K562 (cell line): Measurements from ENCODE around the gene CUTA. TPM values are rescaled to one million over a fixed set of nuclear protein-coding genes. Genes with fewer than 3 reads are reported as not detected.
A peak's percentile ranks its signal among the peaks of the same experiment; 100 is the strongest.

Experiments
- ASH1L ChIP-seq: fragments of 450-650 bp; IDR thresholded peaks from 2 replicates; pipeline ENCODE4 v1.6.1; 2018; ENCODE audit warnings: borderline replicate concordance, mild to moderate bottlenecking, low read depth; ENCODE audit not compliant: partially characterized antibody
- BRCA1 ChIP-seq, 2 experiments: fragments of 450-650 bp in 1 of 2; sonication (generic) in 1 of 2; formaldehyde crosslinking in 1 of 2; IDR thresholded peaks; 2 replicates each; pipeline versions ENCODE4 v1.5.0 to v1.6.1; 2017 to 2020; ENCODE audit warnings: mild to moderate bottlenecking in 1 of 2, missing genetic modification reagents in 1 of 2
- CHD2 ChIP-seq: IDR thresholded peaks from 2 replicates; pipeline ENCODE4 v1.6.1; 2011; ENCODE audit warnings: low read depth, low read length
- CTCFL ChIP-seq: IDR thresholded peaks from 2 replicates; pipeline ENCODE4 v1.6.1; 2011; ENCODE audit warnings: borderline replicate concordance, low read depth, mild to moderate bottlenecking, moderate library complexity, low read length; ENCODE audit not compliant: insufficient read depth, poor library complexity, severe bottlenecking
- GATAD2B ChIP-seq: fragments of 450-650 bp; IDR thresholded peaks from 2 replicates; pipeline ENCODE4 v1.6.1; 2017; ENCODE audit warnings: mild to moderate bottlenecking, borderline replicate concordance
- GMEB1 ChIP-seq: fragments of 250-450 bp; sonication (Bioruptor Pico); IDR thresholded peaks from 2 replicates; pipeline ENCODE4 v1.4.0; 2020; ENCODE audit warnings: mild to moderate bottlenecking
- HDAC8 ChIP-seq: fragments of 450-650 bp; IDR thresholded peaks from 2 replicates; pipeline ENCODE4 v1.6.1; 2016; ENCODE audit warnings: mild to moderate bottlenecking, missing genetic modification characterization, moderate library complexity, missing compliant biosample characterization
- KHSRP ChIP-seq: fragments of 450-650 bp; IDR thresholded peaks from 2 replicates; pipeline ENCODE4 v1.6.1; 2017
- MAZ ChIP-seq, 2 experiments: fragments of 450-650 bp in 1 of 2; sonication (generic) in 1 of 2; formaldehyde crosslinking; IDR thresholded peaks in 1 of 2; conservative IDR thresholded peaks in 1 of 2; 2 replicates each; pipeline versions ENCODE4 v1.4.0 to v1.5.0; 2020; ENCODE audit warnings: mild to moderate bottlenecking in 1 of 2, missing genetic modification reagents in 1 of 2
- NCOA6 ChIP-seq: fragments of 450-650 bp; IDR thresholded peaks from 2 replicates; pipeline ENCODE4 v1.6.1; 2017; ENCODE audit warnings: mild to moderate bottlenecking
- PREB ChIP-seq: sonication (generic); formaldehyde crosslinking; IDR thresholded peaks from 2 replicates; pipeline ENCODE4 v1.8.1; 2023; ENCODE audit warnings: mild to moderate bottlenecking, missing genetic modification reagents
- PURB ChIP-seq: sonication (generic); formaldehyde crosslinking; IDR thresholded peaks from 2 replicates; pipeline ENCODE4 v1.9.0; 2021; ENCODE audit warnings: low read depth, mild to moderate bottlenecking, missing genetic modification reagents
- RAD51 ChIP-seq: fragments of 450-650 bp; IDR thresholded peaks from 2 replicates; pipeline ENCODE4 v1.7.1; 2016; ENCODE audit warnings: low read depth, mild to moderate bottlenecking, borderline replicate concordance
- SP1 ChIP-seq: sonication (generic); formaldehyde crosslinking; IDR thresholded peaks from 2 replicates; pipeline ENCODE4 v1.8.1; 2022; ENCODE audit warnings: mild to moderate bottlenecking, missing genetic modification reagents
- STAT6 ChIP-seq: sonication (generic); formaldehyde crosslinking; IDR thresholded peaks from 2 replicates; pipeline ENCODE4 v1.8.1; 2023; ENCODE audit warnings: mild to moderate bottlenecking, missing genetic modification reagents
- XRCC3 ChIP-seq: fragments of 450-650 bp; IDR thresholded peaks from 2 replicates; pipeline ENCODE4 v1.6.1; 2017; ENCODE audit warnings: mild to moderate bottlenecking, moderate library complexity
- ZC3H11A ChIP-seq: IDR thresholded peaks from 2 replicates; pipeline ENCODE4 v1.6.1; 2012; ENCODE audit warnings: low read depth, low read length, improper control_type of control experiment
- ZNF436 ChIP-seq: fragments of 250-450, 450-650 bp; sonication (Bioruptor Pico); formaldehyde crosslinking; IDR thresholded peaks from 2 replicates; pipeline ENCODE4 v1.7.0; 2020; ENCODE audit warnings: mild to moderate bottlenecking
- ZNF444 ChIP-seq: fragments of 250-450 bp; sonication (Bioruptor Pico); IDR thresholded peaks from 2 replicates; pipeline ENCODE4 v1.4.0; 2020; ENCODE audit warnings: mild to moderate bottlenecking, moderate library complexity
- ZNF696 ChIP-seq: fragments of 250-450 bp; sonication (Bioruptor Pico); conservative IDR thresholded peaks from 2 replicates; pipeline ENCODE4 v1.4.0; 2020; ENCODE audit warnings: mild to moderate bottlenecking, moderate library complexity
- ZNF764 ChIP-seq: fragments of 250-450 bp; sonication (Bioruptor Pico); IDR thresholded peaks from 2 replicates; pipeline ENCODE4 v1.4.0; 2020; ENCODE audit warnings: low read depth, mild to moderate bottlenecking, moderate library complexity
- polyA plus RNA-seq, 8 experiments: library from polyadenylated mRNA; depleted of rRNA in 4 of 8; stranded (reverse) in 5 of 8; unstranded in 3 of 8; fragments of >200 nt; fragmentation: Nextera tagmentation in 2 of 8; fragmentation: Illumina TruSeq in 1 of 8; extraction: Ambion mirVana in 2 of 8; extraction: Trizol in 1 of 8; gene quantifications; 2 replicates each; pipeline versions ENCODE4 v1.2.1 to v1.2.3, GENCODE V29; 2011 to 2014; ENCODE audit warnings: inconsistent platforms in 1 of 8, missing spikeins in 1 of 8
- total RNA-seq, 7 experiments: library from RNA; depleted of rRNA in 6 of 7; stranded (reverse); fragments of >200 nt in 6 of 7; fragmentation: Illumina TruSeq in 2 of 7; extraction: Trizol in 2 of 7; gene quantifications; 2 replicates each; pipeline versions ENCODE4 v1.2.1 to v1.2.3, GENCODE V29; 2011 to 2021; ENCODE audit warnings: low replicate concordance in 1 of 7

The CUTA gene
- total and polyA plus RNA-seq, 9 of the 15 experiments (the other 6 are each of a cell fraction or from before 2014, with no cell fraction given): 166 to 682 (median 310) TPM

- TF ChIP-seq MAZ (CRISPR knock-in tag; conservative IDR thresholded peaks at IDR 0.05 in 1 of 2, IDR thresholded peaks at IDR 0.05 in 1 of 2): peak; percentile 92 to 96
- peak; percentile 68; the same call in 1 of the 2 replicates for TF ChIP-seq KHSRP
- TF ChIP-seq ZC3H11A: no peak
- TF ChIP-seq HDAC8: no peak
- TF ChIP-seq XRCC3: no peak
- no peak for TF ChIP-seq ZNF436 (CRISPR knock-in tag)
- TF ChIP-seq ASH1L: peak; percentile 75
- TF ChIP-seq SP1 (CRISPR knock-in tag): peak; percentile 98
- TF ChIP-seq RAD51: no peak
- TF ChIP-seq PURB (CRISPR knock-in tag): no peak
- TF ChIP-seq GATAD2B: peak; percentile 46; the same call in 1 of the 2 replicates
- TF ChIP-seq CHD2: 0 out of 2 replicates have a peak, but pooled peaks have one; percentile 26
- no peak for TF ChIP-seq ZNF696 (CRISPR knock-in tag)
- no peak for TF ChIP-seq BRCA1 (IDR thresholded peaks at IDR 0.05)
- no peak for TF ChIP-seq BRCA1 (CRISPR knock-in tag; IDR thresholded peaks at IDR 0.05)
- peak; percentile 54; the same call in 1 of the 2 replicates for TF ChIP-seq STAT6
- TF ChIP-seq PREB (CRISPR knock-in tag): no peak
- TF ChIP-seq GMEB1: peak; percentile 95
- 0 out of 2 replicates have a peak, but pooled peaks have one; percentile 9 for TF ChIP-seq ZNF764 (CRISPR knock-in tag)
- peak; percentile 82 for TF ChIP-seq CTCFL
- no peak for TF ChIP-seq ZNF444 (CRISPR knock-in tag)
- TF ChIP-seq NCOA6: no peak
Measured at GRCh38 chr6:33391278-33391921, 26.5 kb downstream of the CUTA start, which contains the start of gene KIFC1 (continued).
